ENCODE measurements around the gene CMTR1.

- TF ChIP-seq, protein P1, sequence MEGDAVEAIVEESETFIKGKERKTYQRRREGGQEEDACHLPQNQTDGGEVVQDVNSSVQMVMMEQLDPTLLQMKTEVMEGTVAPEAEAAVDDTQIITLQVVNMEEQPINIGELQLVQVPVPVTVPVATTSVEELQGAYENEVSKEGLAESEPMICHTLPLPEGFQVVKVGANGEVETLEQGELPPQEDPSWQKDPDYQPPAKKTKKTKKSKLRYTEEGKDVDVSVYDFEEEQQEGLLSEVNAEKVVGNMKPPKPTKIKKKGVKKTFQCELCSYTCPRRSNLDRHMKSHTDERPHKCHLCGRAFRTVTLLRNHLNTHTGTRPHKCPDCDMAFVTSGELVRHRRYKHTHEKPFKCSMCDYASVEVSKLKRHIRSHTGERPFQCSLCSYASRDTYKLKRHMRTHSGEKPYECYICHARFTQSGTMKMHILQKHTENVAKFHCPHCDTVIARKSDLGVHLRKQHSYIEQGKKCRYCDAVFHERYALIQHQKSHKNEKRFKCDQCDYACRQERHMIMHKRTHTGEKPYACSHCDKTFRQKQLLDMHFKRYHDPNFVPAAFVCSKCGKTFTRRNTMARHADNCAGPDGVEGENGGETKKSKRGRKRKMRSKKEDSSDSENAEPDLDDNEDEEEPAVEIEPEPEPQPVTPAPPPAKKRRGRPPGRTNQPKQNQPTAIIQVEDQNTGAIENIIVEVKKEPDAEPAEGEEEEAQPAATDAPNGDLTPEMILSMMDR (IDR thresholded peaks at IDR 0.05; ENCODE audit: insufficient read depth, low read length), result no peak
- TF ChIP-seq GABPA (IDR thresholded peaks at IDR 0.05; ENCODE audit: low read depth) (no peak), SPI1 (IDR thresholded peaks at IDR 0.05; ENCODE audit: borderline replicate concordance, low read depth) (no peak), POLR2AphosphoS5 (IDR thresholded peaks at IDR 0.05; ENCODE audit: low read depth) (no peak), REST (IDR thresholded peaks at IDR 0.05; ENCODE audit: insufficient replicate concordance, low read depth) (no peak)
These were observed 41.9 kb upstream of the CMTR1 start for GRCh38 chr6:37391120-37391519.
